Measurements from ENCODE around the gene CDCA5. TPM values are rescaled to one million over a fixed set of nuclear protein-coding genes. Genes with fewer than 3 reads are reported as not detected.
"Not testable (repeated sequence)": the region's sequence is repeated elsewhere in the genome, so short reads cannot be mapped to it uniquely, and the experiment has no call there.

The CDCA5 gene
- polyA plus RNA-seq, 2 of the 4 experiments (the other 2 are of a cell fraction) = 30.9 to 46.0 TPM

DNA sequence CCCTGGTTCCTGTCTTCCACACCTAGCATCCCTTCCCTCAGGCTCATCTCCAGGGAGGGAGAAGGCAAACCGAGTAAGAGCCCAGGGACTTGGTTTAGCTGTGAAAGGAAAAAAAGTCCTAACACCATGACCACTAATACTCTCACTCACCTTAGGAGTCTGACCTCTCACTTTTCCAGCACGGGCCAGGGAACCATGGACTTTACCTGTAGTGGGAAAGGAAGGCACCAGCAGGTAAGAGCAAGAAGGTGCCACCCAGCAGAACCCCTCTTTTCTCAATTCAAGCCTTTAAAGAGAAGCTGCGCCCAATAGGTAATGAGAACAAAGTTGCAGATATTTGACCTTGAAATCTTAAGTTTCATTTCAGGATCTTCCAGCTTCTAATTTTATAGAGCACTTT, 37.0 kb upstream of the CDCA5 start:
- H3K4me1 ChIP-seq = peaks cover 28% of the 10 kb centered on the region; the same call in 2 of the 3 replicates
- DNase-seq (ENCODE audit: low read depth in 1 of 2, low spot score in 1 of 2) (no peak), FAIRE-seq (no peak), ATAC-seq (no peak)
- POLR2A ChIA-PET = interaction anchor here (2.2 to 2.5 kb wide), 3 partner anchors 9 to 14 kb away, joined by 14 to 37 read pairs (median 24); partner anchors contain the start of genes SYVN1 and TM7SF2
- no peaks in the 10 kb centered on the region for H3K9me3 ChIP-seq
- peak overlapping the region; percentile 92 for H3K4me2 ChIP-seq
- WGBS (ENCODE audit: missing lambda C conversion rate) = 51% methylated on average over 3 of the region's 3 CpGs
- CTCF ChIA-PET = interaction anchor here (1.1 to 6.3 kb wide), 5 partner anchors 8 to 84 kb away, joined by 3 to 75 read pairs (median 19); partner anchors contain the start of genes CAPN1 and TM7SF2
- peak overlapping the region; percentile 71 for H3K4me3 ChIP-seq
- H3K27ac ChIP-seq = peak overlapping the region; percentile 88 to 94; a peak in 5 of 6 replicates
- TF ChIP-seq RARB (CRISPR knock-in tag; IDR thresholded peaks at IDR 0.05) (no peak), TFCP2L1 (CRISPR knock-in tag; IDR thresholded peaks at IDR 0.05) (no peak), RNF2 (IDR thresholded peaks at IDR 0.05; ENCODE audit: borderline replicate concordance, low read depth) (no peak), POLR2AphosphoS2 (conservative IDR thresholded peaks at IDR 0.05; ENCODE audit: low read length) (no peak), NPAS2 (CRISPR knock-in tag; IDR thresholded peaks at IDR 0.05; ENCODE audit: borderline replicate concordance) (no peak), MAZ (IDR thresholded peaks at IDR 0.05; ENCODE audit: borderline replicate concordance, low read depth, low read length) (no peak), NFE2L2 (conservative IDR thresholded peaks at IDR 0.05; ENCODE audit: low read length) (no peak)
- TF ChIP-seq, protein P1, sequence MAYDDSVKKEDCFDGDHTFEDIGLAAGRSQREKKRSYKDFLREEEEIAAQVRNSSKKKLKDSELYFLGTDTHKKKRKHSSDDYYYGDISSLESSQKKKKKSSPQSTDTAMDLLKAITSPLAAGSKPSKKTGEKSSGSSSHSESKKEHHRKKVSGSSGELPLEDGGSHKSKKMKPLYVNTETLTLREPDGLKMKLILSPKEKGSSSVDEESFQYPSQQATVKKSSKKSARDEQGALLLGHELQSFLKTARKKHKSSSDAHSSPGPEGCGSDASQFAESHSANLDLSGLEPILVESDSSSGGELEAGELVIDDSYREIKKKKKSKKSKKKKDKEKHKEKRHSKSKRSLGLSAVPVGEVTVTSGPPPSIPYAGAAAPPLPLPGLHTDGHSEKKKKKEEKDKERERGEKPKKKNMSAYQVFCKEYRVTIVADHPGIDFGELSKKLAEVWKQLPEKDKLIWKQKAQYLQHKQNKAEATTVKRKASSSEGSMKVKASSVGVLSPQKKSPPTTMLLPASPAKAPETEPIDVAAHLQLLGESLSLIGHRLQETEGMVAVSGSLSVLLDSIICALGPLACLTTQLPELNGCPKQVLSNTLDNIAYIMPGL (CRISPR knock-in tag; IDR thresholded peaks at IDR 0.05; ENCODE audit: borderline replicate concordance) = no peak

DNA sequence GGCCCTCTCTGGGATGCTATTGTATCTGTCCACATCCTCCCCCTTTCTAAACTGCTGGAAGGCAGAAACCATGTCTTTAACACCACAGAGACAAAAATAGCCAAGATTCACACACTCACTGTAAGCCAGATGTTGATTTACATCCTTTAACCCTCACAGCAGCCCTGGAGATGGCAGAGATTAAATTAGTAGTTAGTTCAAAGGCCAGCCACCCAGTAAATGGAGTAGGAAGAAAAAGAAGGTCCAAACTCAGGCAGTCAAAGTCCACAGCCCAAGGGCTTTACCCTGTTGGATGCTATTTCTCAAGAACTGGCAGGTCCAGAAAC, 35.8 kb upstream of the CDCA5 start:
- ChIA-PET CTCF (interaction anchor here (1.1 to 6.3 kb wide), 6 partner anchors 10 to 106 kb away, joined by 3 to 75 read pairs (median 16); partner anchors contain the start of genes ARL2, CAPN1 and TM7SF2), POLR2A (no interaction called here)
- no peak overlapping the region for H3K4me3 ChIP-seq
- peaks cover 29% of the 10 kb centered on the region; the same call in 2 of the 3 replicates for H3K4me1 ChIP-seq
- ATAC-seq (no peak), DNase-seq (ENCODE audit: low read depth in 1 of 2, low spot score in 1 of 2) (no peak), FAIRE-seq (no peak)
- no peak overlapping the region for H3K27ac ChIP-seq
- TF ChIP-seq TFCP2L1 (CRISPR knock-in tag; IDR thresholded peaks at IDR 0.05) (no peak), MAFK (IDR thresholded peaks at IDR 0.05; ENCODE audit: partially characterized antibody) (no peak), JUNB (IDR thresholded peaks at IDR 0.05) (no peak), EHF (CRISPR knock-in tag; IDR thresholded peaks at IDR 0.05) (no peak), RCOR1 (IDR thresholded peaks at IDR 0.05; ENCODE audit: low read depth, low read length) (no peak)
- TF ChIP-seq, protein P2, sequence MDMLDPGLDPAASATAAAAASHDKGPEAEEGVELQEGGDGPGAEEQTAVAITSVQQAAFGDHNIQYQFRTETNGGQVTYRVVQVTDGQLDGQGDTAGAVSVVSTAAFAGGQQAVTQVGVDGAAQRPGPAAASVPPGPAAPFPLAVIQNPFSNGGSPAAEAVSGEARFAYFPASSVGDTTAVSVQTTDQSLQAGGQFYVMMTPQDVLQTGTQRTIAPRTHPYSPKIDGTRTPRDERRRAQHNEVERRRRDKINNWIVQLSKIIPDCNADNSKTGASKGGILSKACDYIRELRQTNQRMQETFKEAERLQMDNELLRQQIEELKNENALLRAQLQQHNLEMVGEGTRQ (IDR thresholded peaks at IDR 0.05) = no peak
- no peak overlapping the region; the same call in 2 of the 3 replicates for H3K4me2 ChIP-seq
- no peaks in the 10 kb centered on the region for H3K9me3 ChIP-seq

DNA sequence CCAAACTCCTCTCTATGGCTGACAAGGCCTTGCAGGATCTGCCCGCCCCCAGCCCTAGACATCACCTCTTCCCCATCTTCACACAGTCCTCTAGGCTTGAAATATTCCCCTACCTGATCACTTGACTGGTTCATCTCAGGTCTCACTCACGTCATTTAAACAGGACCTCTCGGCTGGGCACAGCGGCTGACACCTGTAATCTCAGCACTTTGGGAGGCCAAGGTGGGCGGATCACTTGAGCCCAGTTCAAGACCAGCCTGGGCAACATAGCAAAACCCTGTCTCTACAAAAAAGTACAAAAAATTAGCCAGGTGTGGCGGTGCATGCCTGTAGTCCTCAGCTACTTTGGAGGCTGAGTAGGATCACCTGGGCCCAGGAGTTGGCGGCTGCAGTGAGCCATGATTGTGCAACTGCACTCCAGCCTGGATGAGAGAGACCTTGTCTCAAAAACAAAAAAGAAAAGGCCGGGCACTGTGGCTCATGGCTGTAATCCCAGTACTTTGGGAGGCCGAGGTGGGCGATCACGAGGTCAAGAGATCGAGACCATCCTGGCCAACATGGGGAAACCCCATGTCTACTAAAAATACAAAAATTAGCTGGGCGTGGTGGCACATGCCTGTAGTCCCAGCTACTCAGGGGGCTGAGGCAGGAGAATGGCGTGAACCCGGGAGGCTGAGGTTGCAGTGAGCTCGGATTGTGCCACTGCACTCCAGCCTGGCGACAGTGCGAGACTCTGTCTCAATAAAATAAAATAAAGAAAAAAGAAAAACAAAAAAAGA, 35.2 kb upstream of the CDCA5 start:
- ChIA-PET POLR2A (interaction anchor here (2.0 kb wide), 1 partner anchor 62 kb away, joined by 16 read pairs; the partner anchor contains the start of gene CAPN1), CTCF (interaction anchor here (0.8 to 6.3 kb wide), 22 partner anchors 9 to 377 kb away, joined by 3 to 75 read pairs (median 5); partner anchors contain the start of genes ARL2, CAPN1, SYVN1 and TM7SF2)
- H3K4me1 ChIP-seq = peaks cover 29% of the 10 kb centered on the region; the same call in 2 of the 3 replicates
- H3K4me2 ChIP-seq; DNase-seq (ENCODE audit: low read depth in 1 of 2, low spot score in 1 of 2); H3K27ac ChIP-seq; H3K9me3 ChIP-seq; H3K4me3 ChIP-seq; FAIRE-seq; ATAC-seq: not testable (repeated sequence)
- WGBS (ENCODE audit: missing lambda C conversion rate) = 93% methylated on average over 18 of the region's 18 CpGs
